Keratinocyte (primary cell): ENCODE measurements around the gene PRKCD. TPM values are rescaled to one million over a fixed set of nuclear protein-coding genes. Genes with fewer than 3 reads are reported as not detected.

Experiments
- DNase-seq: peaks from one replicate; pipeline ENCODE4 v3.0.0-alpha.2; 2011; ENCODE audit warnings: low read depth, missing footprints, low spot score
- FAIRE-seq: peaks from 2 replicates; lab custom pipeline; 2011; peaks lifted over from hg19 to GRCh38; lab: Jason Lieb, UNC
- H2AFZ ChIP-seq: 2 replicates; pipeline ENCODE4 v1.6.0; 2012; ENCODE audit warnings: low read length, control low read depth, inconsistent platforms; ENCODE audit not compliant: control insufficient read depth
- H3K27ac ChIP-seq: 2 replicates; pipeline ENCODE4 v1.5.1; 2011; ENCODE audit warnings: low read length; ENCODE audit not compliant: control insufficient read depth, insufficient read depth
- H3K27me3 ChIP-seq: 3 replicates; pipeline ENCODE4 v1.6.0; 2011; ENCODE audit warnings: low read length; ENCODE audit not compliant: control insufficient read depth, insufficient read depth; ENCODE audit errors: extremely low read depth
- H3K36me3 ChIP-seq, 2 experiments: 2 replicates in 1 of 2; 3 replicates in 1 of 2; pipeline ENCODE4 v1.5.1; 2011; ENCODE audit warnings: low read length in 2 of 2, mild to moderate bottlenecking in 1 of 2; ENCODE audit not compliant: control insufficient read depth in 2 of 2, insufficient read depth in 2 of 2; ENCODE audit errors: extremely low read depth in 1 of 2
- H3K4me1 ChIP-seq: 3 replicates; pipeline ENCODE4 v1.5.1; 2011; ENCODE audit warnings: low read length; ENCODE audit not compliant: control insufficient read depth, insufficient read depth; ENCODE audit errors: extremely low read depth
- H3K4me2 ChIP-seq: 3 replicates; pipeline ENCODE4 v1.6.0; 2011; ENCODE audit warnings: low read depth, low read length; ENCODE audit not compliant: control insufficient read depth, insufficient read depth; ENCODE audit errors: extremely low read depth
- H3K4me3 ChIP-seq, 3 experiments: fragments of 200-600 bp in 1 of 3; sonication (generic) in 1 of 3; 2 replicates in 2 of 3; 3 replicates in 1 of 3; pipeline ENCODE4 v1.5.1; 2011 to 2016; ENCODE audit warnings: low read length in 3 of 3, mild to moderate bottlenecking in 3 of 3, control low read depth in 2 of 3, inconsistent platforms in 1 of 3, low read depth in 1 of 3, mixed read lengths in 1 of 3, mixed run types in 1 of 3, moderate library complexity in 1 of 3; ENCODE audit not compliant: control insufficient read depth in 2 of 3, insufficient read depth in 2 of 3; ENCODE audit errors: extremely low read depth in 1 of 3
- H3K79me2 ChIP-seq: 2 replicates; pipeline ENCODE4 v1.6.0; 2012; ENCODE audit warnings: low read length; ENCODE audit not compliant: control insufficient read depth, insufficient read depth
- H3K9ac ChIP-seq: 3 replicates; pipeline ENCODE4 v1.6.0; 2011; ENCODE audit warnings: low read length; ENCODE audit not compliant: control insufficient read depth, insufficient read depth; ENCODE audit errors: extremely low read depth
- H3K9me1 ChIP-seq: 3 replicates; pipeline ENCODE4 v1.6.0; 2011; ENCODE audit warnings: low read length; ENCODE audit not compliant: control insufficient read depth, insufficient read depth; ENCODE audit errors: extremely low read depth
- H3K9me3 ChIP-seq: 2 replicates; pipeline ENCODE4 v1.5.1; 2012; ENCODE audit warnings: low read depth, low read length; ENCODE audit not compliant: control insufficient read depth
- H4K20me1 ChIP-seq: 3 replicates; pipeline ENCODE4 v1.6.0; 2011; ENCODE audit warnings: low read length; ENCODE audit not compliant: control insufficient read depth, insufficient read depth; ENCODE audit errors: extremely low read depth
- CTCF ChIP-seq, 3 experiments: IDR thresholded peaks in 1 of 3; conservative IDR thresholded peaks in 1 of 3; optimal IDR thresholded peaks in 1 of 3; 2 replicates in 2 of 3; 3 replicates in 1 of 3; pipeline versions ENCODE3 to v1.5.1; 2011; ENCODE audit warnings: low read length in 3 of 3, mild to moderate bottlenecking in 3 of 3, moderate library complexity in 2 of 3, control low read depth in 1 of 3, inconsistent platforms in 1 of 3; ENCODE audit not compliant: insufficient read depth in 2 of 3; ENCODE audit errors: extremely low read depth in 1 of 3
- EZH2 ChIP-seq: IDR thresholded peaks from one replicate; pipeline ENCODE4 v1.6.1; 2012; ENCODE audit warnings: inconsistent platforms, mild to moderate bottlenecking, low read length, moderate library complexity
- dilution Hi-C: fragments of 300-500 bp; cut with MboI; formaldehyde crosslinking; loops from one replicate; pipeline ENCODE4 v1.7.0; 2020; ENCODE audit warnings: low sequenced_read_pairs; ENCODE audit not compliant: extremely low pct_ligation_motif_present
- polyA plus RNA-seq, 5 experiments: library from polyadenylated mRNA; depleted of rRNA in 3 of 5; stranded (reverse) in 3 of 5; stranded (forward) in 1 of 5; unstranded in 1 of 5; fragments of >200 nt; gene quantifications; 1 replicate in 1 of 5; 2 replicates in 3 of 5; 3 replicates in 1 of 5; pipeline versions ENCODE4 v1.2.1 to v1.2.3, GENCODE V29; 2011 to 2012; ENCODE audit warnings: missing spikeins in 2 of 5, low read depth in 1 of 5, low replicate concordance in 1 of 5

PRKCD gene
- polyA plus RNA-seq, 1 donor (not counting 4 experiments of a cell fraction or from before 2014, with no cell fraction given): 25.1 TPM

- no peak overlapping the region for H3K9ac ChIP-seq
- TF ChIP-seq EZH2 (no peak), CTCF (optimal IDR thresholded peaks at IDR 0.05 in 1 of 3, IDR thresholded peaks at IDR 0.05 in 1 of 3, conservative IDR thresholded peaks at IDR 0.05 in 1 of 3; ENCODE audit: extremely low read depth in 1 of 3, insufficient read depth in 2 of 3, low read length in 3 of 3) (no peak)
- H2AFZ ChIP-seq: no peak overlapping the region
- no peak overlapping the region for H3K4me3 ChIP-seq
- H3K4me2 ChIP-seq: no peak overlapping the region
- no peak for FAIRE-seq
- DNase-seq: no peak
- H3K4me1 ChIP-seq: no peaks in the 10 kb centered on the region
- no peaks in the 10 kb centered on the region for H3K27me3 ChIP-seq
- peaks cover 2% of the 10 kb centered on the region for H4K20me1 ChIP-seq
- dilution Hi-C loops: no loop called here
- no peak overlapping the region for H3K27ac ChIP-seq
- no peaks in the 10 kb centered on the region for H3K9me1 ChIP-seq
- H3K79me2 ChIP-seq: no peaks in the 10 kb centered on the region
- peaks cover 18 to 39% of the 10 kb centered on the region in 2 experiments for H3K36me3 ChIP-seq
- no peaks in the 10 kb centered on the region for H3K9me3 ChIP-seq
Observed at GRCh38 chr3:53180305-53181023, 19.5 kb downstream of the PRKCD start.

GRCh38 chr3:53181024-53181371 lies 20.0 kb downstream of the PRKCD start:
- no peak overlapping the region for H2AFZ ChIP-seq
- no peaks in the 10 kb centered on the region for H3K79me2 ChIP-seq
- dilution Hi-C loops: no loop called here
- H4K20me1 ChIP-seq: peaks cover 2% of the 10 kb centered on the region
- no peaks in the 10 kb centered on the region for H3K9me3 ChIP-seq
- H3K27ac ChIP-seq: no peak overlapping the region
- TF ChIP-seq CTCF (optimal IDR thresholded peaks at IDR 0.05 in 1 of 3, IDR thresholded peaks at IDR 0.05 in 1 of 3, conservative IDR thresholded peaks at IDR 0.05 in 1 of 3; ENCODE audit: extremely low read depth in 1 of 3, insufficient read depth in 2 of 3, low read length in 3 of 3): no peak
- TF ChIP-seq EZH2: no peak
- no peak overlapping the region for H3K4me3 ChIP-seq
- DNase-seq: no peak
- H3K4me1 ChIP-seq: no peaks in the 10 kb centered on the region
- no peaks in the 10 kb centered on the region for H3K9me1 ChIP-seq
- no peaks in the 10 kb centered on the region for H3K27me3 ChIP-seq
- peaks cover 18 to 39% of the 10 kb centered on the region in 2 experiments for H3K36me3 ChIP-seq
- no peak overlapping the region for H3K9ac ChIP-seq
- no peak overlapping the region for H3K4me2 ChIP-seq
- FAIRE-seq: no peak
